Left lobe of liver (tissue), 2 donors: ENCODE data around the gene DDAH1. TPM values are rescaled to one million over a fixed set of nuclear protein-coding genes. Genes with fewer than 3 reads are reported as not detected.

Source experiments
- ATAC-seq: fragments of 200-7000 bp; cut with Tn5 transposase; one replicate; pipeline ENCODE4 v1.9.1; 2020; ENCODE audit warnings: mild to moderate bottlenecking, moderate library complexity
- DNase-seq: peaks from one replicate; pipeline ENCODE4 v3.0.0-alpha.2; 2020; ENCODE audit warnings: low spot score
- total RNA-seq: library from RNA; stranded (reverse); gene quantifications from one replicate; pipeline ENCODE4 v1.2.1, GENCODE V29; 2021
- donor health status: DM: no; HTN: no; CAD: no; lungs with moderate emphysema.
- donor health status: DM: no; HTN: yes; CAD: no.

Gene DDAH1
- total RNA-seq, 1 donor from 2014 or later, result 70.6 TPM

GRCh38 chr1:85445906-85446305, 19.1 kb downstream of the DDAH1 start:
- DNase-seq (no peak), ATAC-seq (no peak)

GRCh38 chr1:85444381-85444780, 20.6 kb downstream of the DDAH1 start:
- ATAC-seq, result no peak
- no peak for DNase-seq

DNA sequence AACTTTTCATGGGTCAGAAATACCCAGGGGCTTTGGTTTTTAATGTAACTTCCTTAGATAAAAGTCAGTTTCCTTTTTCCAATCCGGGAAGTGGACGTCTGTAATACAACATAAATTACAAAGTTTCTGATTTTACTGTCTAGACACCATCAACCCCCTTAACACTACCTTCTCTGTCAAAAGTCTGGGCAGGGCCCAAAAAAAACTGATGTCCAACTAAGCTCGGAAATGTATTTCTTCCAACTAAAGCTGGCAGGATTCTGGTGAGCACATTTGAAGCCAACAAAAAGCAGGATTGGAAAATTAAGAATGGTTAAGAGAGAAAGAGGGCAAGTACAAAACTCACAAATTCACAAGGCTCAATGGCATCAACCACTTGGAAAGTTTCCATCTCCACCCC, 24.3 kb downstream of the DDAH1 start:
- ATAC-seq (no peak), DNase-seq (no peak)

DNA sequence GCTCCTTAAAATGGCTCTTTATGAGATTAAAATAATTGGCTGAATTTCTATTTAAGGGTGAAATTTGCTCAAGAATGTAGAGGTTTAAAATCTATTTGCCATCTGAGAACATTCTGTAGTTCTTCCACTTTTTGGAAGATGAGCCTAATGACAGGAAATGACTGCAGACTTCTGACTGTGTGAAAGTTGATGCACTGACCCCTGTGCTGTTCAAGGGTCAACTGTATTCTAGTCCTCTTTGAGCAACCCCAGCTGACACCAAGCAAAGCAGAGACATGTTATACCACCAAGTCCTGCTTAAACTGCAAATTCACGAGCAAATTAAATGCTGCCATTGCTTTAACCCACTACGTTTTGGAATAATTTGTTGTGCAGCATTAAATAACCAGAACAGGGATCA, 26.6 kb downstream of the DDAH1 start:
- DNase-seq (peak; percentile 57), ATAC-seq (peak; percentile 98)

- DNase-seq (no peak), ATAC-seq (no peak)
Observed at GRCh38 chr1:85437139-85437538, 27.8 kb downstream of the DDAH1 start.

DNA sequence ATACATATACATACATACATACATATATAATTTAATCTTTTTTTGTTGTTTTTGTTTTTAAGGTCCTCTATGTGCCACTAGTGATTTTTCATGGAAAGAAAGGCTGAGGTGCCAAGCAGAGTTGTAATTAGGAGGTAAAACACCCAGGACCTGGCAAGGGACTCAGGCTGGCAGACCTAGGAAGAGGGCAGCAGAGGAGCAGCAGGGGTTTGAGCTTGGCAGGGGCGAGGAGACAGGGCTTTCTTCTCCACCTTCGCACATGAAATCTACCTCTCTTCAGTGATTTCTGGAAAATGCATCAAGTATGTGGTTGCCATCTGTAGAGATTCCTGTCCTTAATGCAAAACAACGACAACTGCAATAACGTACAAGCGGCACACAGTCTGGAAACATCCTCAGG, 31.9 kb downstream of the DDAH1 start:
- DNase-seq (no peak), ATAC-seq (no peak)

- ATAC-seq (no peak), DNase-seq (no peak)
Observed at GRCh38 chr1:85428471-85429089, 36.4 kb downstream of the DDAH1 start.

GRCh38 chr1:85427849-85428248, 37.1 kb downstream of the DDAH1 start:
- ATAC-seq, result no peak
- DNase-seq, result no peak

DNA sequence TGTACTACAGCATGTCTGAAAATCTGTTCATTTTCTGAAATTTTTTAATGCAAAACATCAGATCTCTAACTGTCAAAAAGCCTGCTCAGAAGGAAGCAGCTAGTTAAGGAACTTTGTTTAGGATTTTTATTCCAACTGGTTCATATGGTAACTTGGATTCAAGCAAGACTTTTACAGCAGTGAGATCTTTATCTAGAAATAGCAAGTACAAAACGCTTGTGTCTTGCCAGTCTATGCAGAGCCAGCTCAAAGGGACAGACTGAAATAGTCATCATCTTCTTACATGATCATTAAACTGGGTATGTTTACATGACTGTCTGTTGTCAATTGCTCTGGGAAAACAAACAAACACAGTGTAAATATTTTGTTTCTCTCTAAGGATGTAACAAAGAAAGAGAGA, 37.6 kb downstream of the DDAH1 start:
- ATAC-seq, result peak; percentile 68
- no peak for DNase-seq

DNA sequence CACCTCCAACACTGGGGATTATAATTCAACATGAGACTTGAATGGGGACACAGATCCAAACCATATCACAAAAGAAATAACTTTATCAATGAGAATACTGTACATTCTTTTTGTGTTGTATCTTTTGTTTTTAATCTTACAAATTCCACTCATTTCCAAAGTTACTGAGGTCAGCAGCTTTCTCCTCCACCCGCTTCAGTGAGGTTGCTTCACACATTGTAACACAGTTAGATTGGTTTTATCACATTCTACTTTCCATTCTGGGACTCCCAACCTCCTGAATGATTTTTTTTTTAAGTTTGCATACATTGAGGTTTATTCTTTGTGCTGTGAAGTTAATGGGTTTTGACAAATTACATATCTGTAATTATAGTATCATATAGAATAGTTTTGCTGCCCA, 43.8 kb downstream of the DDAH1 start:
- DNase-seq (no peak), ATAC-seq (peak; percentile 64)

DNA sequence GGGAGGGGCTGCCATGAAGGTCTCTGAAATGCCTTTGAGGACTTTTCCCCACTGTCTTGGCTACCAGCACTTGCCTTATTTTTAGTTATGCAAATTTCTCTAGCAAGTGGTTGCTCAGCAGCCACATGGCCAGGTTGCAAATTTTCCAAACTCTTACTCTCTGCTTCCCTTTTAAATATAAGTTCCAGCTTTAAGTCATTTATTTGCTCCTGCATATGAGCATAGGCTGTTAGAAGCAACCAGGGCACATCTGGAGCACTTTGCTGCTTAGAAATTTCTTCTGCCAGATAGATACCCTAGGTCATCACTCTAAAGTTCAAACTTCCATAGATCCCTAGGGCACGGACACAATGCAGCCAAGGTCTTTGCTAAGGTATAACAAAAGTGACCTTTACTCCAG, 44.8 kb downstream of the DDAH1 start:
- ATAC-seq (no peak), DNase-seq (no peak)

DNA sequence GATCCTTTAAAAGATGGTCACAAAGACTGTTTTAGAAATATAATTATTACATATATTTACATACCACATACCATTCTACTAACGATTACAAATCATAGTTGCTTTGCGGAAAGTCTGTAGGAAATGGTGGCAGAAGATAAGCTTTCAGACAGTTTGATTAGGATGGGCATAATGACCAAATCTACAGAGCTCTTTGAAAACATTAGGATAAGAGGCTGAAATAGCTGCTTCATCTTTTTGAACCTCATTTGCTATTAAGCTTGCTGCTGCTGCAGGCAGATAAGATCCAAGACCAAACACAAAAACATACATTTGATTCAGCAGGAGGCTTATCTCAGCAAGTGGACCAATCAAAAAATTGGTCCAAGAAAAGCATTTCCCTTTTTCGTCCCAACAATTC, 47.1 kb downstream of the DDAH1 start:
- DNase-seq (no peak), ATAC-seq (no peak)

- ATAC-seq (no peak), DNase-seq (no peak)
Observed at GRCh38 chr1:85417017-85417416, 47.9 kb downstream of the DDAH1 start.

DNA sequence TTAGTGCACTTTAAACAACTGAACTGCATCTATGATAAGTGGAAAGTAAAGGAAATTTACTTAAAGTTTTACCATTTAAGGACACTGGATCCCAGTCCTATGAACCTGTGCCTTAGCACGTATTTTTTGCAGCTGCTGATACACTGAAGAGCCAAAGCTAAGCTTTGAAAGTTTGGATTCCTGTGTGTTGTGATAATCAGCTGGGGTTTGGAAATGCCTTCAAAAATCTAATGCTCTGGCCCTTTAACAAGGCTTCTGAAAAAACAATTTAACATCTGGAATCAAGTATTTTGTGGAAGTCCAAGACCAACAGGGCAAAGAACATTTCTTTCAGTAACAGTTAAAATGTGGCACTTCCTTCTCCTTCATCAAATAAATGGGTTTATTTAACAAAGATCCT, 51.8 kb downstream of the DDAH1 start:
- ATAC-seq (no peak), DNase-seq (no peak)

DNA sequence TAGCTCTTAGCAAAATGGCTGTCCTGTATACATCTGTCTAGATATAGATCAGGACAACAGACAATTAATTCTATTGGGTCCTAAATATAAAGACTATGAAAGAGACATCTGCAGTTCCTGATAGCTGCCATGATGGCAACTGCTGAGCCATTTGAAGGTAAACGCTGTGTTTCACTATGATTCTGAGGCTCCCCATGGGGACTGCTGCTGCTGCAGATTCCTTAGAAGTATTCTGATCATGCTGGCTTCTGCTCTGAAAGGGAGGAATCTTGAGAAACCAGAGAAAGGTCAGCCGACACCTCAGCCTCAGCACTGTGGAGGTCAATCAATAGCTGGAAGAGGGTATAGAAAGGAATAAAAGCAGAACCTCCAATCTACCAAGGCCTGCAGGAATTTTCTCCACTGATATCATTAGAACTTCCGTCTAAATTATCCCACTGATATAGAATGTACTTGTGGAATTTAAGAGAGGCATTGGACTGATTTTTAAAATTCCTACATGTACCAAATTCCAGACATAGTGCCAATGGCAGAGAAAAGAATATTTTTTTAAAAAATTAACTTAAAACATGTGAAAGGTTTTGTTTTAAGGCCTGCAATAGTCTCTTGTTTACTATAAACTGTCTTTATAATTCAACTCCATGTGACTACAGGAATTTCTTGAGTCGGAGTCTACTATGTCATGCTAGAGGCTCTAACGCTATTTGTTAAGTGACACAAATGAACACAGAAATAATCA, 53.2 kb downstream of the DDAH1 start:
- ATAC-seq (no peak), DNase-seq (no peak)

DNA sequence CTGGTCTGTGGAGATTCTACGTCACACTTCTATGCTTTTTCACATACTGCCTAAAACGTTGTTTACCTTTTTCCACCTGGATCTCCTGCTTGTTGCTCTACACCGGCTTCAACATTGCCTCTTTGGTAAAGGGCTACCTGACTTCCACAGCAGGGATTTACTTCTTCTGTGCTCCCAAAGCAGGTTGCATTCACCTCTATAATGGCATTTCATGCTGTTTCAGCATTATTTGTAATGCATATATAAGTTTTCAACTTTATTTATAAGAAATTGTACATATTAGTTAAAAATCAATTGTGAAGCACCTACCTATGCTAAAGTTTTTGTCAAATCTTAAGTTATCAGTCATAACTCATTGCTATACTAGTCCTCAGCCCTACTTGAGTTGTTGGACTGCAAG, 55.4 kb downstream of the DDAH1 start:
- no peak for ATAC-seq
- DNase-seq, result no peak

DNA sequence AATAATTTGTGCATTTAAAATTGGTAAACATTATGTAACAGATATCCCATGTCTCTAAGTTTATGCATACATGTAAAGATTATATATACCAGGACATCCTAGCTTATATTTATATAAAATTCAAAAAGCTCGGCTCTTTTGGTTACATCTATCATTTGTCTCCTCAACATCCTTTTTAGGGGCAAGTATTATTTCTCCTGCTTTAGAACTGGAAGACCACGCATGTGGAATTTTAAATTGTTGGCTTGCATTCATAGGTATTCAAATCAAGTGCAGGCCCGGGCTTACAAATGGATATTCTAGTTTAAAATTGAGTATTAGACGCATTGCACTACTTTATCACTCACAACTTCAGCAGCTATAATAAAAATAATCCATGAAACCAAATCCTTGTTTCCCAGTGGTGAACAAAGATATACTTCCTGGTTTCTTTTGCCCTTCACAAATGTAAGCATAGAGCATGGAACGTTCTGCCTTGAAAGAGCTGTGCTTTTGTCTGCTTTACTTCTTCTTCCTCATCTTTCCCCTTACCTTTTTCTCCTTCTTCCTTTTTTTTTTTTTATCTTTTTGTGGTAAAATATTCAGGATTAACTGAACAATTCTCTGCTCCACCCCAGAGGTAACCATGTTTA, 57.1 kb downstream of the DDAH1 start:
- ATAC-seq (no peak), DNase-seq (no peak)

- peak; percentile 90 for ATAC-seq
Observed at GRCh38 chr1:85406887-85407533, 57.9 kb downstream of the DDAH1 start.

DNA sequence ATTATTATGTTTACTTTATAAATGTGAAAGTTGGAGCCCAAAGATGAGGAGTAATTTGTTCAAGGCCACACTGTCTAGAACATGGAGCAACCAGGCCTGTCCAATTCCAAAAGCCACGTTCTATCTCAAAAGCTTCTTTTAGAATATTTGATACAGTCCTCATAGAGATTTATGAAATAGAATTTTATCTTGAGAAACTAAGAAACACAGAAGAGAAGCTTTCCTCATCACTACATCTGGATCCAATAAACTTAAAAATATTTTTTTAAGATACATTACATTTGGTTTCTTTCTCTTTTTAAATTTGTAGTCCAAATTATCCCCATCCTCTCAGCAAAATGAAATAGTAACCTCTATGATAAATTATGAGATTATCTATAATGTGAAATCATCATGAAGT, 58.9 kb downstream of the DDAH1 start:
- DNase-seq (no peak), ATAC-seq (no peak)

More at GRCh38 chr1:85406887-85407533, 57.9 kb downstream of the DDAH1 start:
- peak; percentile 57 for DNase-seq

- DNase-seq, result no peak
- peak; percentile 38 for ATAC-seq
Observed at GRCh38 chr1:85404408-85404807, 60.6 kb downstream of the DDAH1 start.

DNA sequence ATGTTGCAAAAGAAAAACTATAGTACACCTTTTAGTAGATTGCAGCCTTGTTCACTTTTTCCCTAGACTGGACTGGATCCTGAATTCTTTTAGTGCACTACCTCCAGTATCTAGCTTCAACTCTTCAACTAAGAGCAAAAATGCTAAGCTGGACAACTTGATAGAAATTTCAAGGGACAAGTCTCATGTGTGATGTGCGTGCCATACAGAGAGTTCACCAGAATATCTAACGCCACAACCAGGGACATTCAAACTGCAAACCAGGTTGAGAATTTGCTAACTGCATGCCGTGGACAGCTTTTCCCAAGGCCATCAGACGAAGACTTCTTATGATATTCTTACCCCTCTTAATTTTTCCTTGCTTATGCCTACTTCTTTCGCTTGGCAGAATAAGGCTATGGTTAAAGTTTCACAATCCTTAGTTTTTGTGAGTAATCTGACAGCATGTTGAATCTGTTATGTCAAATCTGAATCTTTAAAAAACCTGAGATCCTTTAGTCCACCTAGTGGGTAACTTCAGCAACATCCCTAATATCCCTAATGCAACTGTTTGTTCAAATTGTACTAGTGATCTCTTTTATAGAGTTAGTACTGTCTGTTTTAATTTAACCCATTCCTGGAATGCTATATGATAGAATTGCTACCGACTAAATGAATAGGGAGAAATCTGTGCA, 66.4 kb downstream of the DDAH1 start:
- DNase-seq, result no peak
- peak; percentile 95 for ATAC-seq
